ES-I3 (cell line): ENCODE data around the gene TMEM54.

Experiments used
- H3K36me3 ChIP-seq: 2 replicates; pipeline ENCODE4 v1.6.1; 2013; ENCODE audit warnings: mild to moderate bottlenecking, low read length, control low read depth, moderate library complexity; ENCODE audit not compliant: insufficient read depth
- H3K4me1 ChIP-seq: 2 replicates; pipeline ENCODE4 v1.6.1; 2013; ENCODE audit warnings: mild to moderate bottlenecking, control low read depth, low read length; ENCODE audit not compliant: insufficient read depth
- H3K9ac ChIP-seq: 2 replicates; pipeline ENCODE4 v1.6.1; 2013; ENCODE audit warnings: low read depth, mild to moderate bottlenecking, low read length, moderate library complexity
- H3K9me3 ChIP-seq: 2 replicates; pipeline ENCODE4 v1.6.1; 2013; ENCODE audit warnings: mild to moderate bottlenecking, low read length, moderate library complexity; ENCODE audit not compliant: control insufficient read depth, insufficient read depth

The TMEM54 gene

DNA sequence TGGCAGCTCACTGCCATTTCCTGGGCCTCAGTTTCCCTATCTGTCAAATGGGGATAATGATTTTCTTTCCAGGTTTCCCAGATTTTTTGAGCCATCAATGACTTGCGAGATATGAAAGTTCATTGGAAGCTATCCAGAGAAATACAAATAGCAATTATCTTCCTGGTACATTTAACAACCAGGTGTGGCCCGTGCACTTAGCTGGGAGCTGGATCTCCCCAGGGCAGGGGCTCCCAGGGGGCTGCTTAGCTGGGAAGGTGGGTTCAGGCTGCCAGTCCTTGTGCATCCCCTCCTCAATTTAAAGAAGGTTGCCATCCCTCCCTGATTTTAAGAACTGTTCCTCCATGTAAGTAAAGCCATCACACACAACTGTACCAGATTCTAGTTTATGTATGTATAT is 3.6 kb upstream of the TMEM54 start:
- Histone ChIP-seq H3K9ac (no peak overlapping the region), H3K4me1 (no peaks in the 10 kb centered on the region), H3K36me3 (no peaks in the 10 kb centered on the region), H3K9me3 (no peaks in the 10 kb centered on the region)

DNA sequence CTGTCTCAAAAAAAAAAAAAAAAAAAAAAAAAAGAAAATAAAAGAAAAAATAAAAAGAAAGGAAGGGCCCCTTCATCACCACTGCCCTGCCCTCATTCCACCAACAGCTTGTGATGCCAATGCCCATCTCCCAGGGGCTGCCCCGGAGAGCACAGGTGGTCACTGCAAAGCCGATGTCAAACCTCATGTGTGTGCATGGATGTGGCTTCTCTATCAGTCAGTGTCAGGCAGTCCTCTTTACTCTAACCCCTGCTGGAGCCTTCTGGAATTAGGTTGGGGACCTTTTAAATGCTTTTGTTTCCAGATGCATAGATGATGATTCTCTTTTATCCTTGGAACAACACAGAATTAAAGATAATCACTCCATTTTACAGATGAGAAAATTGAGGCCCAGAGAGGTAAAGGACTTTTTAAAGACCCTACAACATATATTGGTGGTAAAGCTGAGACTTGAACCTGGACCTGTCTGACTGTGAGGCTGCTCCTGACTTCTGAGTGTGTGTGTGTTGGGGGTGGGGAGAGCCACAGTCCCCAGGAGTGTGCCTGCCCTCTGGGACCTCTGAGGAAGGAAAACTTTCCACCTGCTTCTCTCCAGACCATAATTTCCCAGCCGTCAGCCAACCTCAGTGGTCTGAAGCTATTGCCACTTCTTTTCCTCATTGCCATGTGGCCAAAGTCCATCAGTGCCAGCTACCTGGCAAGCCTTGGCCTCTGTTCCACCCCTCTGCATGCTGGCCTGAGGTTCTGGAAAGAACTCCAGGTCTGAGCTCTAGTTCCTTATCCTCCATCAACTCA is 3.0 kb upstream of the TMEM54 start:
- H3K36me3 ChIP-seq = no peaks in the 10 kb centered on the region

DNA sequence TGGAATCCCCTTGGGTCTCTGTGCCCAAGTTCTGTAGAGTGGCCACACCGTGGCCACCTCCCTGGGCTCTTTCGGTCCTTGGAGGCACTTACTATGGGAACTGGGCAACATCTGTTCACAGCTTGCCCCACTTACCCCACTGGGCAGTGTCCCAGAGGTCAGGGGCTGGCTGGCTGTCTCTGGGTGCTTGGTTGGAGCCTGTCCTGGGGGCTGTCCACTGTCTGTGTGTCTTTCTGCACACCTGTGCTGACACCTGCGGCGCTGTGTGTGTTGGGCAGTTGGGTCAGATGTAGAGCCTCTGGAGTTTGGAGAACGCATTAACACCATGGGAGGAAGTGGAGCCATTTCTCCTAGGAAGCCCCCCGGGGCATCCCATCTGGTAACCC is 1.3 kb upstream of the TMEM54 start:
- Histone ChIP-seq H3K4me1 (no peaks in the 10 kb centered on the region), H3K9me3 (no peaks in the 10 kb centered on the region), H3K36me3 (no peaks in the 10 kb centered on the region), H3K9ac (no peak overlapping the region)

More for the DNA sequence above, 3.0 kb upstream of the TMEM54 start:
- H3K4me1 ChIP-seq = no peaks in the 10 kb centered on the region
- H3K9me3 ChIP-seq = no peaks in the 10 kb centered on the region
- H3K9ac ChIP-seq = no peak overlapping the region

DNA sequence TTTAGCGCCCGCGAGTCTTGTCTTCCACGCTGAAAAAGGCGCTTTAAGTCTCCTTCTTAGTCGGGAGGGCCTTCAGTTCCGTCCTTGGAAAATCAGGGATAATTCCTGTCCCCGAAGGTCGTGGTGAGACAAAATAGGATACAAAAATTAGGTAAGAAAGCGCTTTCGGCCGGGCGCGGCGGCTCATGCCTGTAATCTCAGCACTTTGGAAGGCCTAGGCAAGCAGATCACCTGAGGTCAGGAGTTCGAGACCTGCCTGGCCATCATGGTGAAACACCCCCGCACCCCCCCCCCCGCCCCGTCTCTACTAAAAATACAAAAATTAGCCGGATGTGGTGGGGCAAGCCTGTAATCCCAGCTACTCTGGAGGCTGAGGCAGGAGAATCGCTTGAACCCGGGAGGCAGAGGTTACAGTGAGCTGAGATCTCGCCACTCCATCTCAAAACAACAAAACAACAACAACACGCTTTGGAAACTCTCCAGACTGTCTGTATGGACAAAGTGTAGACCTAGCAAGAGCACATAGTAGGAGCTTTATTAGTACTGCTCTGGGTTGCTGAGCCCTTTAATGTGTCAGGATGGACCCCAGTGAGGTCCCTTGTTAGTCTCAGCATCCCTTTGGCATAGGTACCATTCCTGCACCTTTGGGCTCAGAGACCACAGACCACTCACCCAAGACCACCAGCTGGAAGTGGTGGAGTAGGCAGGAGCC is 790 bp upstream of the TMEM54 start:
- Histone ChIP-seq H3K9ac (peak overlapping the region; percentile 73; the same call in 1 of the 2 replicates), H3K9me3 (no peaks in the 10 kb centered on the region)

DNA sequence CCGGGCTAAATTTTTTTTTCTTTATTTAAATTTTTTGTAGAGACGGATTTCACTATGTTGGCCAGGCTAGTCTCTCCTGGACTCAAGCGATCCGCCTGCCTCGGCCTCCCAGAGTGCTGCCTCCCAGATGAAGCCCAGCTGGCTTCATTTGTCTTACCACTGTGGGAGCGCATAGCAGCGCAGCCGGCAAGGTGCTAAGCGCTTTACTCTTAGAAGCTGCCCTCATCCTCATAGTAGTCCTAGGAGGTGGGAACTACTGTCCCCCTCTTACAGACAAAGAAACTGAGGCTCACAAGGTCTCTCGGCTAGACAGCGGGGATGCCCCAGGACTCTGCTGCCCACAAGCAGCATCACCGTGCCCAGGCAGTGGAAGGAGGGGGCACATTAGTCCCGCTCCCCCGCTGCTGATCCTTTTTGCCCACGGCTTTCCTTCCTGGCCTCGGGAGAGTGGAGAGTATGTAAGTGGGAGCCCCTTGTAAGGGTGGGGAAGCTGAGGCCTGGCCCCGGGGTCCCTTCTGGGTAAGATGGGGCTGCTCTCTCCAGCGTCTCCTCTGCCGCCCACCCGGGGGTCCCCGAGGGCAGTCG is 726 bp downstream of the TMEM54 start:
- peak overlapping the region; percentile 73; the same call in 1 of the 2 replicates for H3K9ac ChIP-seq
- H3K36me3 ChIP-seq = no peaks in the 10 kb centered on the region
- H3K9me3 ChIP-seq = no peaks in the 10 kb centered on the region
- H3K4me1 ChIP-seq = no peaks in the 10 kb centered on the region

More for the DNA sequence above, 790 bp upstream of the TMEM54 start:
- Histone ChIP-seq H3K36me3 (no peaks in the 10 kb centered on the region), H3K4me1 (no peaks in the 10 kb centered on the region)

DNA sequence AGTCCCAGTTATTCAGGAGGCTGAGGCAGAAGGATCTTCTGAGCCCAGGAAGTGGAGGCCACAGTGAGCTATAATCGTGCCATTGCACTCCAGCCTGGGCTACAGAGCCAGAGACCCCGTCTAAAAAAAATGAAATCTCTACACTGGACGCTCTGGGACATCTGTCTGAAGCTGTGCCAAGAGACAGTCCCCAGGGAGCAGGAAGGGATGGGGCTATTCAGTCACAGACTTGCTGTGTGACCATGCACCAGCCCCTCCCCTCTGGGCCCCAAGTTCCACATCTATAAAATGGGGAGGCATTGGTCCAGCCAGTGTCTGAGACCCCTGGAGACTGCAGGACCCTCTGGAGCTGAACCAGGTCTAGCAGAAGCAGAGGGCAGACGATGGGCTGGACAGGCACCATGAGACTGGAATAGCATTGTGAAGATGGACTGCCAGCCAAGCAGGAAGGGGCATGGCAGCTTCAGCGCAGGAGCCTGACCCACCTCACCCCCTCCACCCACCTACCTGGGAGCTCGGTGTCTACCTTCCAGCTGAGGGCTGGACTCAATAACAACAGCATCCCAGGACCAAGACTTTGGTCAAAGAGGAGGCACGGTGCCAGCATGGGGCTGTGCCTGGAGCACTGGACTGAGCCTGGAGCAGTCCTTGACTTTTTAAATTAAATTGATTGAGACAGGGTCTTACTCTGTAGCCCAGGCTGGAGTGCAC is 1.4 kb downstream of the TMEM54 start:
- H3K9ac ChIP-seq = no peak overlapping the region
- H3K9me3 ChIP-seq = no peaks in the 10 kb centered on the region
- H3K4me1 ChIP-seq = no peaks in the 10 kb centered on the region
- no peaks in the 10 kb centered on the region for H3K36me3 ChIP-seq

DNA sequence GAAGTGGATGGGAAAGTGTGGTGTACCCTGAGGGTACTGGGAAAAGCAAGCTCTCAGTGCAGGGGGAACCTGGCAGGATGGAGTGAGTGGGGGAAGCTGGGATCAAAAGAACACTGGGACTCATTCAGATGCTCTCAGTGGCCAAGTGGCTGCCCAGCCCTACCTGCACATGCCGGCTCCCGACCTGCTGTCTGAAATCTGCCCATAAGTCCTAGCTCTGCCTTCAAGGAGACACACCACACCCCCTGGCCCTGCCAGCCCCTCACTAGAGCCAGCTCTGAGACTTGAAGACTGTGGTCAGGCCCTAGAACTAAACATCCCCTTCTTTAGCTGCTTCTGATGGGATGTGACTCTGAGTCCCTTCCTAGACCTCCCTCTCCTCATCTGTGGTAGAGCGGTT is 2.2 kb downstream of the TMEM54 start:
- Histone ChIP-seq H3K36me3 (no peaks in the 10 kb centered on the region), H3K9me3 (no peaks in the 10 kb centered on the region), H3K9ac (no peak overlapping the region), H3K4me1 (no peaks in the 10 kb centered on the region)

DNA sequence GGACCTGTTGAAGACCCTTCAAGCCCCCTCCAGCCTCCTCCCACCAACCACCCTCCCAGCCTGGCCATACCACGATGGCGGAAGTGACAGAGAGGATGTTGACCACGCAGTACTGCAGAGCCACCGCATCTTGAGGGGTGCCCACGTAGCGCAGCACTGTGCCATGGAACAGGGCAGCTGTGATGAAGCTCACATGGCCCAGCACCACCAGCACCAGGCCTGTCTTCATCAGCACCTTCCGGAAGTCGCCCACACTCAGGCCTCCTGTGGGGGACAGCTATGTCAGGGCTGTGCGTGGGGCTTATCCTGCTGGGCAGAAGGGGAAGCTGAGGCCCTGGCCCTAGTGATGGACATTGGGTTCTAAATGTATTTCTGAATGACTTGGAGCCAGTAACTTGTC is 3.1 kb downstream of the TMEM54 start:
- H3K36me3 ChIP-seq = no peaks in the 10 kb centered on the region
- H3K4me1 ChIP-seq = no peaks in the 10 kb centered on the region

DNA sequence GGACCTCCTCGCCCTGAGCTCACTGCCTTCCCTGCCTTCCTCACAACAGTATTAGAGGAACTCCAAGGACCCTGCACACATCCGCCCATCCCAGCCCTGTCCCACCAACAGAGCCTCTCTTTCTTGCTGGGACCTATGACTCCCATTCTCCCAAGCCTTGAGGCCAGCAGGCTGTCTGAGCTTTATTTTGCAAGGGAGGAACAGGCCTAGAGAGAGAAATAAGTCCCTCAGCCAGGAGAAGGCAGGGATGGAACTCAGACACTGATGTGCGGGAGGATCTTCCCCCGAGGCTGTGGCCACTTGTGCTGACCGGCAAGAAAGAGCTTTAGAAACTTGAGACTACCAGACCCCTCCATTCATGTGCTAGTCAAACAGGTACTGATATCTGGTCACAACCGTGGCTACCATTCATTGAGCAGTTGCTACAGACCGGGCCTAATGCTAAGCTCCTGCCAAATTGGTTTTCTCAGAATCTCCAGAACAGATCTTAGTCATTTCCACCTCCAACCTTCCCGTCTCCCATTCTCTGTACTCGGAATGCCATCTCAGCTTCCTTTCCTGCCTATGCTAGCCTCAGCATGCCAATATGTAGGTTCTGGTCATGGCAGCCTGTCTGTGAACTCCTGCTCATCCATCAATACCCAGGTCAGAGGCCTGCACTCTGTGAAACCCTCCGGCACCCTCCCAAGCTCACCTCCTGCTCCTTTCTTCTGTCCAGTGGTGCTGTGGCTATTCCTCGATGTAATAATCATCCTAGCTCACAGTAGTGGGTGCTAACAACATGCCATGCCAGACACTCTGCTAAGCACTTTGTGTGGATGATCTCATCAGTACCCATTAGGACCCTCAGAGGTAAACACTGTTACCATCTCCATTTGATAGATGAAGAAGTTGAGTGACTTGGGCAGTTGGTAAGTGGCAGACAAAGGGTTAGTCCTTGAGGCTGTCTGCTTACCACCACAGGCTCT is 3.8 kb downstream of the TMEM54 start:
- Histone ChIP-seq H3K9ac (no peak overlapping the region), H3K4me1 (no peaks in the 10 kb centered on the region; the same call in 1 of the 2 replicates)

More for the DNA sequence above, 3.1 kb downstream of the TMEM54 start:
- H3K9ac ChIP-seq = no peak overlapping the region
- no peaks in the 10 kb centered on the region for H3K9me3 ChIP-seq

DNA sequence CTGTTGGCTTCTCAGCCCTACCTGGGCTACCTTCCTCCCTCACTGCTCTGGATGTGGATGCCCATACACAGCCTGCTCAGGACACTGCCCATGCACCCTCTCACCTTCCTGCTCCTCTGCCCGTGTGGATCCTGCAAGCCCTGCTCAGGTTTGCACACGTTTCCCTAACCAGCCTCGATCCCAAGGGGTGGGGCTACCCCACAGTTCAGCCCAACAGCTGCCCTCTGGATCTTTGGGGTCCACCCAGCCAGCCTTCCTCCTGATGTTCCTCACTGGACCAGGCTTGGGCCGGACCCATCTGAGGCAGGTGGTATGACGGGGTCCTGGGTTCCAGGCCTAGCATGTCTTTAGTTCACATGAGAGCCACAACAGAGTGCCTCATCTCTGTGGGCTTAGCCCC is 4.7 kb downstream of the TMEM54 start:
- H3K9me3 ChIP-seq = no peaks in the 10 kb centered on the region
- no peaks in the 10 kb centered on the region for H3K36me3 ChIP-seq
- H3K9ac ChIP-seq = no peak overlapping the region
- H3K4me1 ChIP-seq = no peaks in the 10 kb centered on the region; the same call in 1 of the 2 replicates

More for the DNA sequence above, 3.8 kb downstream of the TMEM54 start:
- Histone ChIP-seq H3K9me3 (no peaks in the 10 kb centered on the region), H3K36me3 (no peaks in the 10 kb centered on the region)

DNA sequence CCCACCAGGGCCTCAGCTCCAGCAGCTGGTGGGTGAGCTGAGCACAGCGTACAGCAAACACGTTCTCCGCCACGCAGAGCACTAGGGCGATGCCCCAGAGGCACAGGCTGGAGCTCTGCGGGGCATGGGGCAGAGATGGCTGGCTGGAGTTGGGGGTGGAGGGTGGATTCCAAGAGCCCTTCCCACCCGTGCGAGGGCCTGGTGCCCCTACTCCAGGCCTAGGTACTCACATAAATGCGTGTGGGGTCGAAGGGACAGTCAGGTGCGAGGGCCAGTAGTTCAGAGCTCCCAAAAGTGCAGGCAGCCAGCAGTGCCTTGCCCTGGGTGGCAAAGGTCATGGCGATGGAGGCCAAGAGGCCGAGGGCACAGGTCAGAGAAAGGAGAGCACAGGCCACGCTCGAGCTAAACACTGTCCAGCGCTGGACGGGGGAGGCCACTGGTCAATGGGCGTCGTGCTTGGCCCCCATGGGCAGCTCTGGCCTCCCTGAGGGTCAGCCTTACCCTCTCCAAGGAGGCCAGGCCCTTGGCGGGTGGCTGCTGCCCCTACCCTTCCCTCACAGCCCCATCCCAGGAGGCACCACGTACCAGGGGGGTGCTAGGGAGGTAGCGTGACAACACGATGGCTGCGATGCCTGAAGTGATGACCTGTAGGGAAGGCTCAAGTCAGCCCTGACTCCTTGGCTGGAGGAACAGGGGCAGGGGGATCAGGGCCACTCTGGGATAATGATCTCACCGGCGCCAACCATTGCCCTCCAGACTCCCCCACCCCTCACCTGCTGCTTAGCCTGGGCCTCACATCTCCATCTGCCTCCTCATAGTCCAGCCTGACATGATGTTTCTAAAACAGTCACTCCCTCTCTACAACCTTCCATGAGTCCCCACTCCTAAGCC is 5.6 kb downstream of the TMEM54 start:
- Histone ChIP-seq H3K9ac (no peak overlapping the region), H3K4me1 (no peaks in the 10 kb centered on the region; the same call in 1 of the 2 replicates), H3K9me3 (no peaks in the 10 kb centered on the region), H3K36me3 (no peaks in the 10 kb centered on the region)

DNA sequence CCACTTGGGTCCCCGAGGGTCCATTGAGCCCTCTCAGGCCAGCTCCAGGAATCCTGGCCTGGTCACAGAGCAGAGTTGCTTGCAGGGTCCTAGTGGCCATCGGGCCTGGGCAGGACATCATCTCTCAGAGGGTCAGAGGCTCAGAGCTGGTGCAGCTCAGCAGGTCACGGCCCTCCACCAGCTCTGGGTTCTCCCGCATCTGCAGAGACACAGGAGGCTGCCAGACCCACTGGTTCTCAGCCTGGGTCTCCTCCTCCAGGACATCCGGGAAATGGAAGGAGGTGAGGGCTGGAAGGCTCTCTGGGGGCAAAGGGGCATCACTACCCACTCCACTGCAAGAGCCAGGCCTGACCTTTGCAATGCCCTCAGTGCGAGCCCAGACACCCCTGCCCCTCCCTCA is 6.5 kb downstream of the TMEM54 start:
- H3K9ac ChIP-seq = no peak overlapping the region
- no peaks in the 10 kb centered on the region; the same call in 1 of the 2 replicates for H3K4me1 ChIP-seq
- H3K36me3 ChIP-seq = no peaks in the 10 kb centered on the region
- no peaks in the 10 kb centered on the region for H3K9me3 ChIP-seq
